Measurements from ENCODE around the gene MAFB. TPM values are rescaled to one million over a fixed set of nuclear protein-coding genes. Genes with fewer than 3 reads are reported as not detected.

MAFB gene
- total RNA-seq, 1 experiment from 2014 or later = 0.22 TPM

- intact Hi-C loops (cut with micrococcal nuclease) = loop anchor here (10.0 kb wide), 1 partner anchor 534 kb away; no protein-coding TSS in a partner anchor
- no peaks in the 10 kb centered on the region for H3K36me3 ChIP-seq (ENCODE audit: control insufficient read depth in 1 of 2, insufficient read depth in 2 of 2, low read length in 2 of 2)
- H3K27me3 ChIP-seq (ENCODE audit: insufficient read depth, low read length) = peaks cover 30% of the 10 kb centered on the region; the same call in 1 of the 2 replicates
- no peaks in the 10 kb centered on the region for H3K4me1 ChIP-seq (ENCODE audit: control insufficient read depth in 1 of 2, insufficient read depth in 2 of 2, low read length in 2 of 2)
- no peaks in the 10 kb centered on the region for H3K79me2 ChIP-seq (ENCODE audit: insufficient read depth, low read length)
- RAD21 ChIA-PET (ENCODE audit: low non-redundant PET in 1 of 2, low total read pairs in 2 of 2, uncharacterized antibody in 2 of 2, unreplicated experiment in 2 of 2) = no interaction called here
- no peak overlapping the region for H3K4me3 ChIP-seq (replicated peaks in 1 of 2; ENCODE audit: low read depth in 1 of 2, low read length in 2 of 2)
- DNase-seq (ENCODE audit: low read depth, low spot score) (no peak), ATAC-seq (no peak)
- no TSS peak for BruUV-seq (replicated peaks)
- CTCF ChIA-PET = no interaction called here
- H4K20me1 ChIP-seq (ENCODE audit: insufficient read depth) = no peaks in the 10 kb centered on the region
- POLR2A ChIA-PET = no interaction called here
- H3K27ac ChIP-seq (ENCODE audit: low read depth, low read length) = no peak overlapping the region
- H3K9me2 ChIP-seq (ENCODE audit: insufficient read depth) = no peaks in the 10 kb centered on the region
- no peak overlapping the region for H3K4me2 ChIP-seq (ENCODE audit: low read length)
- no peak overlapping the region for H3K9ac ChIP-seq (ENCODE audit: low read length)
- H3K9me3 ChIP-seq (ENCODE audit: control insufficient read depth in 1 of 2, insufficient read depth in 1 of 2, low read depth in 1 of 2, low read length in 2 of 2) = no peaks in the 10 kb centered on the region
- TF ChIP-seq SIN3A (IDR thresholded peaks at IDR 0.05; ENCODE audit: low read depth) (no peak), EZH2phosphoT487 (IDR thresholded peaks at IDR 0.05; ENCODE audit: borderline replicate concordance) (no peak), EZH2 (IDR thresholded peaks at IDR 0.05) (no peak), CEBPB (IDR thresholded peaks at IDR 0.05; ENCODE audit: low read depth) (no peak), EGR1 (IDR thresholded peaks at IDR 0.05; ENCODE audit: low read depth) (no peak), ATF3 (IDR thresholded peaks at IDR 0.05) (no peak), RAD21 (IDR thresholded peaks at IDR 0.05; ENCODE audit: low read depth) (no peak), MAX (IDR thresholded peaks at IDR 0.05) (no peak)
- H2AFZ ChIP-seq (ENCODE audit: low read depth, low read length, poor library complexity, severe bottlenecking) = no peak overlapping the region
Observed at GRCh38 chr20:40698744-40699143, 9.7 kb upstream of the MAFB start.

GRCh38 chr20:40698281-40698680 is 9.2 kb upstream of the MAFB start:
- peaks cover 31% of the 10 kb centered on the region for H3K27me3 ChIP-seq (ENCODE audit: insufficient read depth, low read length)
- BruUV-seq (replicated peaks) = no TSS peak
- no peak overlapping the region for H3K27ac ChIP-seq (ENCODE audit: low read depth, low read length)
- no peaks in the 10 kb centered on the region for H3K9me2 ChIP-seq (ENCODE audit: insufficient read depth)
- no peak overlapping the region for H3K4me3 ChIP-seq (replicated peaks in 1 of 2; ENCODE audit: low read depth in 1 of 2, low read length in 2 of 2)
- H3K79me2 ChIP-seq (ENCODE audit: insufficient read depth, low read length) = no peaks in the 10 kb centered on the region
- ATAC-seq = no peak
- RAD21 ChIA-PET (ENCODE audit: low non-redundant PET in 1 of 2, low total read pairs in 2 of 2, uncharacterized antibody in 2 of 2, unreplicated experiment in 2 of 2) = no interaction called here
- CTCF ChIA-PET = no interaction called here
- intact Hi-C loops (cut with micrococcal nuclease) = loop anchor here (10.0 kb wide), 1 partner anchor 533 kb away; no protein-coding TSS in a partner anchor
- no peaks in the 10 kb centered on the region for H3K4me1 ChIP-seq (ENCODE audit: control insufficient read depth in 1 of 2, insufficient read depth in 2 of 2, low read length in 2 of 2)
- no peak overlapping the region for H3K9ac ChIP-seq (ENCODE audit: low read length)
- H3K36me3 ChIP-seq (ENCODE audit: control insufficient read depth in 1 of 2, insufficient read depth in 2 of 2, low read length in 2 of 2) = no peaks in the 10 kb centered on the region
- POLR2A ChIA-PET = no interaction called here
- H3K9me3 ChIP-seq (ENCODE audit: control insufficient read depth in 1 of 2, insufficient read depth in 1 of 2, low read depth in 1 of 2, low read length in 2 of 2) = no peaks in the 10 kb centered on the region
- H4K20me1 ChIP-seq (ENCODE audit: insufficient read depth) = no peaks in the 10 kb centered on the region
- no peak overlapping the region for H2AFZ ChIP-seq (ENCODE audit: low read depth, low read length, poor library complexity, severe bottlenecking)
- no peak for DNase-seq (ENCODE audit: low read depth, low spot score)
- no peak overlapping the region for H3K4me2 ChIP-seq (ENCODE audit: low read length)
- no peak for TF ChIP-seq ZBTB33 (IDR thresholded peaks at IDR 0.05; ENCODE audit: extremely low read depth, insufficient replicate concordance, low read length)
- no peak for TF ChIP-seq YY1 (IDR thresholded peaks at IDR 0.05; ENCODE audit: extremely low read depth, insufficient replicate concordance, low read depth, low read length)
- TF ChIP-seq MAX (IDR thresholded peaks at IDR 0.05) = no peak
- no peak for TF ChIP-seq ATF3 (IDR thresholded peaks at IDR 0.05)
- TF ChIP-seq POLR2A (IDR thresholded peaks at IDR 0.05; ENCODE audit: borderline replicate concordance, extremely low read depth, insufficient read depth, insufficient read length) = no peak
- no peak for TF ChIP-seq REST (IDR thresholded peaks at IDR 0.05; ENCODE audit: low read depth)
- TF ChIP-seq SIN3A (IDR thresholded peaks at IDR 0.05; ENCODE audit: low read depth) = no peak
- no peak for TF ChIP-seq ELF1 (IDR thresholded peaks at IDR 0.05; ENCODE audit: borderline replicate concordance, low read depth)
- no peak for TF ChIP-seq EZH2 (IDR thresholded peaks at IDR 0.05)
- no peak for TF ChIP-seq SRF (IDR thresholded peaks at IDR 0.05; ENCODE audit: low read depth)
